ENCODE results near the gene ZNF837. TPM values are rescaled to one million over a fixed set of nuclear protein-coding genes. Genes with fewer than 3 reads are reported as not detected.

ZNF837 gene
- total RNA-seq, 1 donor from 2014 or later = 0.22 TPM

- ATAC-seq (no peak), DNase-seq (ENCODE audit: missing footprints) (no peak)
- intact Hi-C loops (cut with DNase I) = no loop called here
Measured at GRCh38 chr19:58334691-58335249, 46.1 kb downstream of the ZNF837 start.

- intact Hi-C loops (cut with DNase I) = no loop called here
- no peak for ATAC-seq
- no peak for DNase-seq (ENCODE audit: missing footprints)
Measured at GRCh38 chr19:58332697-58333096, 48.1 kb downstream of the ZNF837 start.

GRCh38 chr19:58330458-58330857, 50.4 kb downstream of the ZNF837 start:
- ATAC-seq (no peak), DNase-seq (ENCODE audit: missing footprints) (no peak)
- intact Hi-C loops (cut with DNase I) = no loop called here

GRCh38 chr19:58328999-58329398, 51.8 kb downstream of the ZNF837 start:
- intact Hi-C loops (cut with DNase I) = no loop called here
- DNase-seq (ENCODE audit: missing footprints) = no peak
- no peak for ATAC-seq

GRCh38 chr19:58326914-58327726, 53.7 kb downstream of the ZNF837 start, which contains the start of gene ZSCAN22:
Gene ZSCAN22, plus strand, starts transcription at chr19:58326994. Its CDS starts 7,809 bp downstream, at chr19:58334803.
- DNase-seq (ENCODE audit: missing footprints) = peak; percentile 99
- intact Hi-C loops (cut with DNase I) = loop anchor here (1.0 to 2.0 kb wide), 2 partner anchors 35 to 54 kb away; partner anchors contain the start of genes ZNF497 and ZNF837
- ATAC-seq = peak; percentile 97

GRCh38 chr19:58326501-58326913, 54.3 kb downstream of the ZNF837 start:
- ATAC-seq (no peak), DNase-seq (ENCODE audit: missing footprints) (no peak)
- intact Hi-C loops (cut with DNase I) = loop anchor here (2.0 kb wide), 1 partner anchor 54 kb away; the partner anchor contains the start of gene ZNF837

- ATAC-seq (no peak), DNase-seq (ENCODE audit: missing footprints) (no peak)
- intact Hi-C loops (cut with DNase I) = loop anchor here (2.0 kb wide), 1 partner anchor 55 kb away; the partner anchor contains the start of gene ZNF837
Measured at GRCh38 chr19:58325311-58326022, 55.4 kb downstream of the ZNF837 start.

GRCh38 chr19:58319241-58319640, 61.6 kb downstream of the ZNF837 start:
- intact Hi-C loops (cut with DNase I) = no loop called here

GRCh38 chr19:58318297-58318696, 62.5 kb downstream of the ZNF837 start:
- intact Hi-C loops (cut with DNase I) = no loop called here
- ATAC-seq = no peak
- no peak for DNase-seq (ENCODE audit: missing footprints)

More at GRCh38 chr19:58319241-58319640, 61.6 kb downstream of the ZNF837 start:
- ATAC-seq = no peak
- DNase-seq (ENCODE audit: missing footprints) = no peak

Small RNA genes lying within 50 kb of the gene (microRNA-seq; reads per million reads assigned to microRNA genes)
- gene MIR4754 (not detected), gene MIR6806 (not detected)

Other genes starting within 250 kb of the ZNF837 start
- gene ZNF329, start 230.2 kb downstream of the ZNF837 start, total RNA-seq = 7.0 TPM
- gene ZNF274, start 198.0 kb downstream of the ZNF837 start, total RNA-seq = 17.8 TPM
- gene ZNF544, start 152.1 kb downstream of the ZNF837 start, total RNA-seq = 19.4 TPM
- gene ZNF8, start 102.1 kb downstream of the ZNF837 start, total RNA-seq = 4.2 TPM
- 21.7 TPM for gene ERVK3-1, start 75.7 kb downstream of the ZNF837 start, total RNA-seq
- 1.8 TPM for gene ZSCAN22, start 54.0 kb downstream of the ZNF837 start, total RNA-seq
- gene A1BG, start 27.5 kb downstream of the ZNF837 start, total RNA-seq = 3.9 TPM
- 0.19 TPM for gene ZNF497, start 18.3 kb downstream of the ZNF837 start, total RNA-seq
- 551 TPM for gene RPS5, start 6.2 kb upstream of the ZNF837 start, total RNA-seq
- not detected for gene RNF225, start 14.6 kb upstream of the ZNF837 start, total RNA-seq
- gene ZNF584, start 27.6 kb upstream of the ZNF837 start, total RNA-seq = 15.8 TPM
- gene ZNF132, start 59.1 kb upstream of the ZNF837 start, total RNA-seq = 5.1 TPM
- gene ZNF324B, start 70.6 kb upstream of the ZNF837 start, total RNA-seq = 3.2 TPM
- gene ZNF324, start 86.0 kb upstream of the ZNF837 start, total RNA-seq = 4.3 TPM
- gene ZNF446, start 95.3 kb upstream of the ZNF837 start, total RNA-seq = 3.9 TPM
- gene SLC27A5, start 131.0 kb upstream of the ZNF837 start, total RNA-seq = 3.2 TPM
- 9.9 TPM for gene ZBTB45, start 138.8 kb upstream of the ZNF837 start, total RNA-seq
- gene TRIM28, start 163.0 kb upstream of the ZNF837 start, total RNA-seq = 143 TPM
- gene CHMP2A, start 174.1 kb upstream of the ZNF837 start, total RNA-seq = 123 TPM
- gene UBE2M, start 177.6 kb upstream of the ZNF837 start, total RNA-seq = 130 TPM
- gene MZF1, start 192.3 kb upstream of the ZNF837 start, total RNA-seq = 10.0 TPM

Measured in Right ventricle myocardium inferior (tissue), 1 donor.